HTERT RPE-1 (cell line): ENCODE results near the gene TMEM221.

Experiments
- in situ Hi-C: fragments of 300-500 bp; cut with MboI; formaldehyde crosslinking; loops from 4 replicates; pipeline ENCODE4 v1.14.3; 2020; ENCODE audit warnings: low sequenced_read_pairs

The TMEM221 gene

GRCh38 chr19:17448131-17448967, at the start of gene TMEM221:
TSS of gene TMEM221 (minus strand) at chr19:17448668. CDS start at chr19:17448462, 206 bp downstream.
- in situ Hi-C loops = no loop called here

- in situ Hi-C loops = no loop called here
Observed at GRCh38 chr19:17497149-17497798, 48.8 kb upstream of the TMEM221 start.

- in situ Hi-C loops = no loop called here
Observed at GRCh38 chr19:17496337-17496997, 48.0 kb upstream of the TMEM221 start.

- in situ Hi-C loops = no loop called here
Observed at GRCh38 chr19:17495639-17496296, 47.3 kb upstream of the TMEM221 start.

GRCh38 chr19:17491287-17491686, 42.8 kb upstream of the TMEM221 start:
- in situ Hi-C loops = no loop called here

GRCh38 chr19:17490411-17490810, 41.9 kb upstream of the TMEM221 start:
- in situ Hi-C loops = no loop called here

GRCh38 chr19:17489392-17490030, 41.0 kb upstream of the TMEM221 start:
- in situ Hi-C loops = no loop called here

GRCh38 chr19:17488593-17489391, 40.3 kb upstream of the TMEM221 start:
- in situ Hi-C loops = no loop called here

- in situ Hi-C loops = no loop called here
Observed at GRCh38 chr19:17487284-17488121, 39.0 kb upstream of the TMEM221 start.

- in situ Hi-C loops = no loop called here
Observed at GRCh38 chr19:17486545-17487240, 38.2 kb upstream of the TMEM221 start.

GRCh38 chr19:17484520-17485185, 36.2 kb upstream of the TMEM221 start:
- in situ Hi-C loops = no loop called here

GRCh38 chr19:17483605-17484002, 35.1 kb upstream of the TMEM221 start:
- in situ Hi-C loops = no loop called here

GRCh38 chr19:17482877-17483604, 34.6 kb upstream of the TMEM221 start:
- in situ Hi-C loops = no loop called here

GRCh38 chr19:17481986-17482385, 33.5 kb upstream of the TMEM221 start:
- in situ Hi-C loops = no loop called here

- in situ Hi-C loops = no loop called here
Observed at GRCh38 chr19:17479325-17479791, 30.9 kb upstream of the TMEM221 start.

- in situ Hi-C loops = no loop called here
Observed at GRCh38 chr19:17475541-17476115, 27.2 kb upstream of the TMEM221 start.
